ENCODE results near the gene FZR1.

Gene FZR1

DNA sequence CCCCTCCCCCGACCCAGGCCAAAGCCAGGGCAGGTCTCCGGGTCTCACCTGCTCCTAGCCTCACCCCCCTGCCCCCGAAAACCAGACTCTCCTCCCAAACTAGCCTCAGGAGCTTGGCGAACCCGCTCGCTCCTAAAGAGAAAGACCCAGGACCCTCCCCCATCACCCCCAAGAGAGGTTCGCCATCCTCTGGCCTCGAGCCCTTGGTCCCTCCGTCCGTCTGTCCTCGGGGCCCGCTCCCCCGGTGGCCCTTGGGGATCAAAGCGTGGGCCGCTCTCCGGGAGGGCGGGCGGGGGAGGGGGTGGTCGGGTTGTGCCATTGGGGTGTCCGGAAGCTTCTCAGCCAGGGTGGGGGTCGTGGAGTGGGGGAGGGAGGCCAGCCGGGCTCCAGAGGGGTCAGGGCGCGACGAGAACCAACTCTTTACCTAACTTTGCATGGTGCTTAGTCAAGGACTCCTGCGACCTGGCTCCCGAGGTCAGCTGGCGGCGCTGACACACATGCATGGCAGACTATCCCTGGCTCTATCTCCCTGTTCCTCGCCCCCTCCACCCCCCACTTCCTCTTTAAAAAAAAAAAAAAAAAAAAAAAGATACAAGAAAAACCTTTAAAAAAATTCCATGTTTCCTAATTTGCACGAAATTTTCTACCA lies 41.4 kb upstream of the FZR1 start:
- no peak overlapping the region for H3K27ac ChIP-seq
- H3K27me3 ChIP-seq (ENCODE audit: insufficient read depth, low read depth), result no peaks in the 10 kb centered on the region; the same call in 1 of the 2 replicates
- no peak overlapping the region for H3K4me3 ChIP-seq (IDR thresholded peaks at IDR 0.05; ENCODE audit: insufficient read depth, low read depth, low read length)
- H3K4me1 ChIP-seq (ENCODE audit: low read depth, poor library complexity, severe bottlenecking), result peaks cover 5% of the 10 kb centered on the region
- H3K4me2 ChIP-seq, result no peak overlapping the region
- H3K9ac ChIP-seq, result no peak overlapping the region
- H4K20me1 ChIP-seq (ENCODE audit: insufficient read depth), result no peaks in the 10 kb centered on the region
- H3K36me3 ChIP-seq (ENCODE audit: insufficient read depth), result no peaks in the 10 kb centered on the region
- H3K79me2 ChIP-seq (ENCODE audit: insufficient read depth, low read depth), result no peaks in the 10 kb centered on the region
- no peak overlapping the region for H2AFZ ChIP-seq (ENCODE audit: low read depth)
- TF ChIP-seq, protein P1, sequence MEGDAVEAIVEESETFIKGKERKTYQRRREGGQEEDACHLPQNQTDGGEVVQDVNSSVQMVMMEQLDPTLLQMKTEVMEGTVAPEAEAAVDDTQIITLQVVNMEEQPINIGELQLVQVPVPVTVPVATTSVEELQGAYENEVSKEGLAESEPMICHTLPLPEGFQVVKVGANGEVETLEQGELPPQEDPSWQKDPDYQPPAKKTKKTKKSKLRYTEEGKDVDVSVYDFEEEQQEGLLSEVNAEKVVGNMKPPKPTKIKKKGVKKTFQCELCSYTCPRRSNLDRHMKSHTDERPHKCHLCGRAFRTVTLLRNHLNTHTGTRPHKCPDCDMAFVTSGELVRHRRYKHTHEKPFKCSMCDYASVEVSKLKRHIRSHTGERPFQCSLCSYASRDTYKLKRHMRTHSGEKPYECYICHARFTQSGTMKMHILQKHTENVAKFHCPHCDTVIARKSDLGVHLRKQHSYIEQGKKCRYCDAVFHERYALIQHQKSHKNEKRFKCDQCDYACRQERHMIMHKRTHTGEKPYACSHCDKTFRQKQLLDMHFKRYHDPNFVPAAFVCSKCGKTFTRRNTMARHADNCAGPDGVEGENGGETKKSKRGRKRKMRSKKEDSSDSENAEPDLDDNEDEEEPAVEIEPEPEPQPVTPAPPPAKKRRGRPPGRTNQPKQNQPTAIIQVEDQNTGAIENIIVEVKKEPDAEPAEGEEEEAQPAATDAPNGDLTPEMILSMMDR (conservative IDR thresholded peaks at IDR 0.05; ENCODE audit: low read depth, low read length), result no peak

- TF ChIP-seq, protein P1 (conservative IDR thresholded peaks at IDR 0.05; ENCODE audit: low read depth, low read length), result no peak
- no peaks in the 10 kb centered on the region for H3K79me2 ChIP-seq (ENCODE audit: insufficient read depth, low read depth)
- H3K9ac ChIP-seq, result no peak overlapping the region
- no peak overlapping the region for H2AFZ ChIP-seq (ENCODE audit: low read depth)
- H3K27ac ChIP-seq, result no peak overlapping the region
- H4K20me1 ChIP-seq (ENCODE audit: insufficient read depth), result no peaks in the 10 kb centered on the region
- no peak overlapping the region for H3K4me2 ChIP-seq
- no peak overlapping the region for H3K4me3 ChIP-seq (IDR thresholded peaks at IDR 0.05; ENCODE audit: insufficient read depth, low read depth, low read length)
- H3K4me1 ChIP-seq (ENCODE audit: low read depth, poor library complexity, severe bottlenecking), result no peaks in the 10 kb centered on the region
- H3K27me3 ChIP-seq (ENCODE audit: insufficient read depth, low read depth), result no peaks in the 10 kb centered on the region; the same call in 1 of the 2 replicates
- H3K36me3 ChIP-seq (ENCODE audit: insufficient read depth), result no peaks in the 10 kb centered on the region
These were observed 40.6 kb upstream of the FZR1 start for GRCh38 chr19:3465552-3465951.

DNA sequence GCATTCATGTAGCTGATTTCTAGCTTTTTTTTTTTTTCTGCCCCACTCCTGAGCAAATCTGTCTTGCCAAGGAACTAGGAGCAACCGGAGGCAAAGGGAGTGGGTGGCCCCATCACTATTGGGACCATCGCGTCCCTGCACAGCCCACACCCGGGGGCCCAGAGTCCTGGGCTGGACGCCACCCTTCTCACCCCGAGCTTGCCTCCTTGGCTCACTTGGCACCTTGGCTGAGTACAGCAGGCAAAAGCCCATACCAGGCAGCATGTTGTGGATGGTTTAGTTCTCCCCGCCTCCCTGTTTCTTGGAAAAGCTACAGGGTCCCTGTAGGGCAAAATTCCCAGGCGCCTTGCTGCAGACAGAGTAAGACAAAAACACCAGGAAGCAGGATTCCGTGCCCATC lies 39.5 kb upstream of the FZR1 start:
- no peak overlapping the region for H3K4me2 ChIP-seq
- no peak overlapping the region for H2AFZ ChIP-seq (ENCODE audit: low read depth)
- H3K27ac ChIP-seq, result no peak overlapping the region
- no peaks in the 10 kb centered on the region for H4K20me1 ChIP-seq (ENCODE audit: insufficient read depth)
- H3K36me3 ChIP-seq (ENCODE audit: insufficient read depth), result no peaks in the 10 kb centered on the region
- TF ChIP-seq, protein P1 (conservative IDR thresholded peaks at IDR 0.05; ENCODE audit: low read depth, low read length), result no peak
- no peaks in the 10 kb centered on the region; the same call in 1 of the 2 replicates for H3K27me3 ChIP-seq (ENCODE audit: insufficient read depth, low read depth)
- H3K79me2 ChIP-seq (ENCODE audit: insufficient read depth, low read depth), result no peaks in the 10 kb centered on the region
- no peak overlapping the region for H3K9ac ChIP-seq
- H3K4me3 ChIP-seq (IDR thresholded peaks at IDR 0.05; ENCODE audit: insufficient read depth, low read depth, low read length), result no peak overlapping the region
- no peaks in the 10 kb centered on the region for H3K4me1 ChIP-seq (ENCODE audit: low read depth, poor library complexity, severe bottlenecking)

DNA sequence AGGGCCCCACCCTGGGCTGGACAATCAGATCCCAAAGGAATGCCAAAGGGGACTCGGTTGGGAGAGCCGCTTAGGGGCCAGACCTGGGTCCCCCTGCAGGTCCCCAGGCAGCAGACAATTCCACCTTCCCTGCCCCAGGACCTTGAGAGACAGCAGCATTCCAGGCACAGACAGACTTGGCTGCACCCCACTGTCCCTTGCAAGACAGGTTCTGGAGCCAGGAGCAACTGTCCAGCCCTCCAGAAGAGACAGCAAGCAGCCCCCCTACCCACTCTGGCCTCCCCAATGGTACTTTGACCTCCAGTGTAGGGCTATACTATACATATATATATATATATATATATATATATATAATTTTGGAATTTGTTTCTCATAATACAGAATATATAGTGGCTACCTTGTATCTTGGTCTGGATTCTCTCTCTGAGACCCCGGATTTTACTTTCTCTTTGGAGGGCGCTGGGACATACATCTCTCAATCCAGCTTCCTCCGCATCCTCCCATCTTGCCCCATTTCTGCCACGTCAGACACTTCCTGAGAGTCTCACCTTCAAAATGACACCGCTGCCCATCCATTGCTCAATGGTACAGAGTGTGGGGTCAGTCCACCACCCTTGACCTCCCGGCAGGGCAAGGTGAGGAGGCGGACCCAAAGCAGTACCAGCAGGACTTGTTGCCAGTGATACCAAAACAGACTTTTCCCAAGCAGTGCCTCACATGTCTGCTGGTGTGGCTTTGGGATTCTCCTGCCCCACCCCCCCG lies 38.5 kb upstream of the FZR1 start:
- Histone ChIP-seq H3K27me3 (ENCODE audit: insufficient read depth, low read depth) (no peaks in the 10 kb centered on the region; the same call in 1 of the 2 replicates), H2AFZ (ENCODE audit: low read depth) (no peak overlapping the region), H3K79me2 (ENCODE audit: insufficient read depth, low read depth) (no peaks in the 10 kb centered on the region), H3K4me3 (IDR thresholded peaks at IDR 0.05; ENCODE audit: insufficient read depth, low read depth, low read length) (no peak overlapping the region), H4K20me1 (ENCODE audit: insufficient read depth) (no peaks in the 10 kb centered on the region), H3K9ac (no peak overlapping the region), H3K4me2 (no peak overlapping the region), H3K4me1 (ENCODE audit: low read depth, poor library complexity, severe bottlenecking) (no peaks in the 10 kb centered on the region), H3K27ac (no peak overlapping the region), H3K36me3 (ENCODE audit: insufficient read depth) (no peaks in the 10 kb centered on the region)
- TF ChIP-seq, protein P1 (conservative IDR thresholded peaks at IDR 0.05; ENCODE audit: low read depth, low read length), result no peak

Measured in KMS-11 (cell line).